Suppressor macrophage treated with lipopolysaccharide for 1 hour (primary cell): ENCODE data around the gene BHLHE41.

Experiments
- DNase-seq, 3 donors: peaks; one replicate each; pipeline ENCODE4 v3.0.0-alpha.2; 2020 to 2022

The BHLHE41 gene

DNA sequence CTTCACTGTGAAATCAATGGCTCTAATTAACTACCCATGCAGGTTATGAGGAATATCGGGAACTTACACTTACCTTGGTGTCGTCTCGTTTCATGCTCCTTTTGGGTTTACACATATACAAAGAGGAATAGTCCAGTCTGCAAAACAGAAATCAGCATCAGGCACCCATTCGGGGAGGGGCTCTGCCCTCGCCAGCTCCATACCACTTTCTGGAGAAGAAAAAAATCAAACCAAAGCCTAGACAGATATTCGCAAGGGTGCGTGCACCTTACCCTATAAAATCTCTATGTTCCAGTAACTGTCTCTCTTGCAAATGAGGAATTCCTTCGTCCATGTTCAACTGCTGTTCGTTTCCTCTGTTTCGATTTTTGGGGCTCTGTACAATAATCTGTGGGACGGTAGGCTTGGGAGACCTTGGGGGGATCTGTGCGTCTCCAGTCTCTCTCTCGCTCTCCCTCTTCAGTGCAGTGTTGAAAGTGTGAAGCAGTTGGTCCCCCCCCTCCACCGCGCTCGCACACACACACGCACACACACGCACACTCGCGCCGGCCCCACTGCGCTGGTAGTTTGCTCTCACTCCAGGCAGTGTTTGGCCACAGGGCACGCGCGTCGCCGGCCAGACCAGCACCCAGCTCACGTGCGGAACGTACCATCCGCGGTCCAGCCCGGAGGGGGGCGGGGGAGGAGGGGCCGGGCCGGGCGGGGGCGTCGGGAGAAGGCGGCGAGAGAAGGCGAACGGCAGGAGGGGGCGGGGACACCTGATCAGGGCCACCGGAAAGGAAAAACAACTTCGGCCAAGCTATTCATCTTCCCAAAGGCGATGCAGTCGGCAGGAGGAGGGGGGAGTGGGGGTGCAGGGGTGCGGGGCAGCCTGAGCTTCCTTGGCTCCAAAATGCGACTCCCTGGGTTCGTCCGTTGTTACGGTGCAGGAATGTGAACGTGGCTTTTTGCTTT, at the start of gene BHLHE41:
Gene BHLHE41 (minus strand): TSS at position 592 of the 954 bp plus-strand sequence. CDS start 258 bp downstream, at position 334.
- DNase-seq, result peak; percentile 38 to 76 (median 54)

DNA sequence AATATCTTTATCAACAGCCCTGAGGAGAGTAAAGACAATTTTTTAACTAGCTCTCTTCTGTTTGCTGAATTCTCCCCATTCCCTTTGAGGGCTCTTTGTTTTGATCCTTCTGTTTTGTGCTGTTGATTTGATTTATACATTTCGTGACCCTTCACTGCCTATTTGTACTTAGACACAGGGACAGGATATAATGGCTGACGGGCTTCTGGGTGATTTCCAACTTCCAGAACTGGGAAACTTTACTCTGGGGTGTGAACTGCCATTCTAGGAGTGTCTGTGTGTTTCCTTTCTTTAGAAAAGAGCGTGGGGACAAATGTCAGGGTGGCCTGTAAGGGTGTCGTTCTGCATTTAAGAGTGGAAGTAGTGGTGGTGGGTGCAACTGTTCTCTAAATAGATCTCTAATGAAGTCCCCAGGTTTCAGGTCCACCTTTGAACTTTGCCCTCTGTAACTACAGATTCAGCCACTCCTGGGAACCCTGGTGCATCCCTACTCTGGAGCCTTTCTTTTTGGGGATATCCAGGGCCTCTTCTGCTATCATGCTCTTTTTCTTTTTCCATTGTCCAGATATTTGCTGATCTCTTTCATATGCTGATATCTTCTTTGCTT, 48.2 kb upstream of the BHLHE41 start:
- DNase-seq, result peak in 1 of 3 donors; percentile 13

DNA sequence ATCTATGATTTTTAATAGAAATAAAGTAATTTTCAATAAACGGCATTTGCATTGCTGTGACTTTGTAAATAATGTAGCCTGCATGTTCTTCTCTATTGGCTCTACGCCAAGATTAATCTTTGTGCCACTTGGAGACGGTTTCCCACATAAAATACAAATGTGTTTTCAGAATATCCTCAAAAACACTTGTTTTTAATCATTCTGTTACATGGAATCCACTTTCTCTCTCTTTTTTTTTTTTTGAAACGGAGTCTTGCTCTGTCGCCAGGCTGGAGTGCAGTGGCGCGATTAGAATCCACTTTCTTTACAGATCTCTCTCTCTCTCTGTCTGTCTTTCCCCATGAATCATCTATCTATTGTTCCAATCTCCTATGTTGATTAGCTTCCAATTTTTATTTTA, 47.7 kb upstream of the BHLHE41 start:
- no peak for DNase-seq

DNA sequence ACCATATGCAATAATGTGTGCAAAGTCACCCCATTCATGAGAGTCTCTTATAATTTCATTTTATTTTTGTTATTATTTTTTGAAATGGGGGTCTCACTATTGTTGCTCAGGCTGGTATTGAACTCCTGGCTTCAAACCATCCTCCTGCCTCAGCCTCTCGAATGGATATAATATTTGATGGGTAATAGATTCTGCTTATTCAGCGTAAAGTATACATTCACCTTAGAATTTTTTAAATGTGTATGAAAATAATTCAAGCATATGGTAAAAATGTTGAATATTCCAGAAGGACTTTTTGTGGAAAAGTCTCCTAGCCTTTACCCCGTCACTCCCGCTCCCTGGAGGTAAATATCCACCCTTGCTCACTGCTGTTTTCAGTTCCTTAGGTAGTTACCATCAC, 47.2 kb upstream of the BHLHE41 start:
- DNase-seq, result no peak

DNA sequence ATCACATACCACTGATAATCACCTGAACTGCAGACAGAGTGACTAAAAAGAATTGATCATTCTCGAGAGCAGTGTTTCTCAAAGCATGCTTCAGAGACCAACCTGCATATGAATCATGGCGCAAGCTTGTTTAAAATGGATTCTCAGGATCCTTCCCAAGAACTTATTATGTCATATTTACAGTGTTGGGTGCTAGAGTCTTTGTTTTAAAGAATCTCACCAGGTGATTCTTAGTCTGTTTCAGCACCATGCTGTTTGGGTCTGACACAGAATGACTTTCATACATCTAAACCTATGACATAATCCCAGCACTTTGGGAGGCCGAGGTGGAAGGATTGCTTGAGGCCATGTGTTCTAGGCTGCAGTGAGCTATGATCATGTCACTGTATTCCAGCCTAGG, 39.3 kb upstream of the BHLHE41 start:
- no peak for DNase-seq

DNA sequence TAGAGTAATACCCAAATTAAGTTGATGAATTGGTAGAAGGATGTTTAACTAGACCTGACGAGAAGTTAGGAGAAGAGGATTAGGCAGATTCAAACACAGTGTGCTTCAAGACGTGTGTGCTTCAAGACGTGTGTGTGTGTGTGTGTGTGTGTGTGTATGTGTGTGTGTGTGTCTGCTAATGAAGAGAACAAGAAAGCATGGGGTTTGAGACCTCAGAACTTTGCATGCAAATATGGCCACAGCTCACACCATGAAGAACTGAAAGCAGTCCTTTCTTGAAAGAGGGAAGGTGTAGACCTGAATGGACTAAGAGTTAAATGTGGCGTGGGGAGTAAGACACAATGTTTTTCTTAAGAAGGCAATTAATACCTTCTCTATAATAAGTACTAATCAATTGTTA, 38.1 kb upstream of the BHLHE41 start:
- no peak for DNase-seq

DNA sequence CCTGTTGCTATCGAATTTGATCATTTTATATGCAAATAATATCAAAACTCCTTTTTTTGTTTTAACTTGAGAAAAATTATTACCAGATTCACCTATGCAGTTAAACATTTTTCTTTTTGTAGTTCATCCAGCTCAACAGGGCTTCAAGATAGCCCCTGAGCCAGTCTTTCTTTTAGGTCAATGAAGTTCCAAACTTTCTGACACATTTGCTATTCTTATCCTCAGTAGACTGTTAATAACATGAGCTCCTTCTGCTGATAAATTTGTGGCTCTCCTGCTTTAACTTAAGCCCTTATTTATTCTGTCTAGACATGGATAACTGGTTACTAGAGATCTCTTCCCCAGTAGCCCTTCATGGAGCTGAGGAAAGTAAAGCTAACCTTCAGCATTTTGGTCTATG, 37.3 kb upstream of the BHLHE41 start:
- DNase-seq, result no peak

DNA sequence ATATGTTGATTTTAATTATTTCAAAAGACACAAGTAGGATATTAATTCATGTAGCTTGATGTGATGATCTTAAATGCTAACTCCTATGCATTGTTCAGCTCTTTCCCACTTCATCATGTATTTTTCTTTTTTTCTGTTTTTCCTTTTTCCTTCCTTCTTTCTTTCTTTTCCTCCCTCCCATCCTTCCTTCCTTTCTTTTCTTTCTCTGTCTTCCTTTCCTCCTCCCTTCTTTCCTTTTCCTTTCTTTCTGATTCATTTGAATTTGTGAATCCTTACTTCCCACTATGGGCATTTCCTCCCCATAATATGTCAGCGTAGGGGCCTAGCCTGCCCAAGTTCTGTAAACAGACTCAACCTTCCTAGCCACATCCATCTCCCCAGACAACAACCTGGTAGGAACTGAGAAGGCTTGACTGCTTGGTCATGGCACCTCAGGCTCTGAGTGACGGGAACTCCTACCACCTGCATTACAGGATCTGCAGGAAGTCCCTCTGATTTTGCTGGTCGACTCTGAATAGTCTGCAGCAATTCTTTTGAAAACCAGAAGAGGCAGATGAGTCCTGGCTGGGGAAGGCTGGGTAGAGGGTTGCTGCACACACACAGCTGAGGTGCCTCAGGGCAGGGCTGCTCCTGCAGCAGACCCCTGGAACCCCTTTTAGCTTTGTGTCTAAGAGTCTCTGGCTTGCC, 33.4 kb upstream of the BHLHE41 start:
- no peak for DNase-seq

DNA sequence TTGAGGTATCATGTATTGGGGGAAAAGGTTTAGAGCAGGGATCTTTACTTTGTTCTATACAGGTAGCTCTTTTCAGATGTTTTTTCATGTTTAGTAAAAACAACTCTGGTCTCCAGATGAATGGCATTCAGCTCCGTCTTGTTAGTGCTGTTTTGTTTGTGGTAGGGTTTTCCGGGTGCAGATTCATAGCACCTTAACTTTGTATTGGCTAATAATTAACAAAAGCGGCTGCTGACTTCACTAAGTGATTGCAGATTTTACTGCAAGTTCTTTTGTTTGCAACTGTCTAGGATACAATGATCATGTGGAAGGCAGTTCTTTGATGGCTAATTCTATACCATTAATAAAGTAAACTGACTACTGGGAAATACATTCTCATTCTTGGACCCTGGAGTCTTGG, 32.2 kb upstream of the BHLHE41 start:
- DNase-seq, result no peak

DNA sequence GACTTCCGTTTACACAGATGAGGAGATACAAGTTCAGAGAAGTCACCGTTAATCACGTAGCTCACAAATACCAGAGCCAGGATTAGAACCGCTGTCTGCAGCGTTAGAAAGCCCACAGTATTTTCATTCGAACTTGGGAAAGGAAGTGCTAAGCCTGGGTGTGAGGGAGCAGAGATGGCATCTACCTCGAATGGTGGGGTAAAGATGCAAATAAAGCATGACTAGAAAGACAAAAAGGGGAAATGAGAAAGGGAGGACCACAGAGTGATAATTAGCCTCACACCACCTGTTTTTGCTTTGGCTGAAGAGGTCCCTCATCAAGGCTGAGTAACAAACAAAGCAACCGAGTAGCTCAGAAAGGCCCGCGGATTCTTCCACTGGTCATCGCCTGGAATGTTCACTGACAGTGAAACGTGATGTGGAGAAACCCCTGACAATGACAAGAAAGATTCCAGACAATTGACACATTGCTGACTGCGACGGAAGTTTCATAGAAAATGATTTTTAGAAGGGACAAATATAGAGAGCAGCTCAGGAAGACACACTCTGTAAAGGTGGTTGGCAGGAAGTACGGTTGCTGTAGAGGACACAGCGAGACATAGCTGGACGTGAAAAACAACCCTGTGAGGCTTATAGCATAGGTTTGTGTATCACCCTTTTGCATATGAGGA, 31.5 kb upstream of the BHLHE41 start:
- DNase-seq, result no peak

DNA sequence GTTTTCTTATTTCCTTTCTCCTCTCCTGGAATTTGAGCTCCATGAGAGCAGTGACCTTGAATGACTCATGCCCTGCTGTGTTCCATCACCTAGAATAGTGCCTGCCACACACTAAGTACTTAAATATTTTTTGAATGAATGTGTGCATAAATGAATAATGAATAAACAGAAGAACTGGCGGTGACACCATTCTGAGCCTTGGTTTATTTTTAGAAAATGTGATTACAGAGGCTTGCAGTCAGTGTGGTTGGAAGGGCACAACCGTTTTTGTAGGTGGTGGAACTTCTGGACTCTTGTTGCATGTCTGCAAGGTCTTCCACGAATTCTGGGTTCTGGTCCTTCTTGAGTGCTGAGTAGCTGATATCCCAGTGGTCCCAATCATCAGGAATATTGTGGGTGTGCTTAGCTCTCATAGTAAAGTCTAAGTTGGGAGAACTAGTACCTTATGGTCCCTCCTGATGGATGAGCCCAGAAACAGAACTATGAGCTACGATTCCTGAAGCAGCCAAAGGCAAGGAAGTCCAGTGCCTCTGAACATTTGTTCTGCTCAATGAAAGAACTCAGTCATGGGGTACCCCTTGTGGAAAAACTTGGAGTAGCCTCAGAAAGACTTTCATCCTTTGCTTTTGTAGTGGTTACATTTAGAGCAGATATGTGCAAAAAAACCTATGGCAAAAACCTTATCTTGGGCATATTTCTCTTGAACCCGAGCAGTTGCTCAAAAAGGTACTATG, 28.8 kb upstream of the BHLHE41 start:
- DNase-seq, result no peak

DNA sequence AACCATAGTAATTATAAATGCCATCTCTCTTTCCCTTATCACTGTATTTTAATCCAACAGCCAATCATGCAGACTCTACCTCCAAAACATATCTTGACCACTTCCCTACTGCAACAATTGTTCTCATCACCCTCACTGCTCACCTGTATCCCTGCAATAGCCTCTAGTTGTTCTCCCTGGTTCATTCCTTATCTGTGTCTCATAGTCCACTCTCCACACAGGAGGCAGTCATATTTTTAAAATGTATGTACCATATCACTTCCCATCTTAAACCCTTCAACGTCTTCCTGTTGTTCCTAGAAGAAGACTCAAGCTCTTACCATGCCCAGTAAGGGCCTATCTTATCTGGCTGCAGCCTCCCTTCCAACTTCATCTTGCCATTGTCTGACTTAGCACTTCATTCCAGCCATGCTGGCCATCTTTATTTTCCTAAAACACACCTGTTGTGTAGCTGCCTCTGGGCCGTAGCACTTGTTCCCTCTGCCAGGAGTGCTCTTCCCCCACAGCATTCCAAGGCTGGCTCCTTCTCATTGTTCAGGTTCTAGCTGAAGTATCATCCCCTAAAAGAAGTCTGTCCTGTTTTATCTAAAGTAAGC, 27.8 kb upstream of the BHLHE41 start:
- DNase-seq, result no peak

DNA sequence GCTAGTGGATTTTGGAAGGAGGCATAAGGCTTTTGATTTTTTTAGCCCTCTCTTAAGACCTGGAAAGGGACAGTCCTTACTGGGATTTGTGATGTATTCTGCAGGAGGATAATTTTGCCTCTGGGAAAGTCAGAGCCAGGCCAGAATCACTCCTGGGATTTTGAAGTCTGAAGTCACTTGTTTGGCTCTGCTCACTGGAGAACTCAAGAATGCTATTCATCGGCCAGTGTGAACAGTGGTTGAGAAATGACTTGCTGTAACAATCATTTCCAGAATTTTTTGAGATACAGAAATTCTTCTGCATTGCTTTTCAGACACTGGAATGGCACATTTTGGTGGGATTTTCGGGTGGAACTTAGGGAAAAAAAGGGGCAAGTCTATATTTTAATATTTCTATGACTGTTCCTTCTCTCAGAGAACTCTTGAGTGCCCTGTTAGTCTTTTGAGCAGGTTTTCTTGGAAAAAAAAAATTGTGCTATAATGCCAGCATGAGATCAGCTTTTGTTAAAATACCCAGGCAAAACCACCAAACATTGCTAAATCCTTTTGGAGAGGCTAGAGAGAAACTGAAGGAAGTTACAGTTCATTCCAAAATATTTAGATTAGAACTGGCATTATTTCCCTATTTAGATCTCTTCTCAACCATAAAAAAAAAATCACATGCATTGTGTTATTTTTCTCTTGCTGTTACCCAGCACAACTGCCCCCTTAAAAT, 26.1 kb upstream of the BHLHE41 start:
- peak; percentile 41 to 50 (median 49) for DNase-seq

DNA sequence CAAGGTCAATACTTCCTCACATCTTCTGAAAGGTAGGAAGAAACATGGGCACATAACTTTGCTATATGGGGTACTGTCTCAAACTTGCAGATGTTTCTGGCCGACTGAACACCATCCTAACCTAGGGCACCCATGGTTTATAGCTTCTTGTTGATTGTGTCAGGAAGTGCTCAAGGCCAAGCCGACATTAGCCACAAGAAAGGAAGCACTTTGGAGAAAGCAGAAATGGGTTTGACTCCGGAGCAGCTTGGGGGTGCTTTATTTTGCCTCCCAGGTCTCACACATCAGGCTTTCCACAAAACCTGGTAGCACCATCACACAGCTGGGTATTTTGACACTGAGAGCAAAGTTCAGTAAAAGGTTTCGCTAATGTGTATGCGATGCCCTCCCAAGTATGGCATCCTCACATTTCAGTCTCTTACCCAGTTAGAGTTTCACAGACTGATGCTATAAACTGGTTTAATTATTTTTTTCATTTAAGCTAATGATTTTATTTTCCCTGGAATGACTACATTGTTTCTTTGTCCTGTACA, 25.2 kb upstream of the BHLHE41 start:
- DNase-seq, result peak in 2 of 3 donors; percentile 14 to 21

DNA sequence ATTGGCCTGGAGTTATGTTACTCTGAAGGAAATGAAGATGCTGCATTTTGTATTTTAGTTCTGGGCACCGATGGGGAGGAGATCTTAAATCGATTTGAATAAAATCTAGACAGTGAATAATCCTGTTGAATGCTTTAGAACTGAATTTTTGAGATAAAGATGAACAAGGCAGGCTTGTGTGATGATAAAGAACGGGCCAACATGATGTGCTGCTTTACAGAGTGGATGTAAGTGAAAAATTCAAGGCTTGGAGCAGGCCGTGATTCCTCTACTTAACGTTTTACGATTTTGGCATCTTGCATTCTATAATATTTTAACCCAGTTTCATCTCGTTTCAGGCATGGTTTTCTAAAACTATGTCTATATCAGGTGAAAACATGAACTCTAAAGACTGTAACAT, 23.5 kb upstream of the BHLHE41 start:
- DNase-seq, result no peak

DNA sequence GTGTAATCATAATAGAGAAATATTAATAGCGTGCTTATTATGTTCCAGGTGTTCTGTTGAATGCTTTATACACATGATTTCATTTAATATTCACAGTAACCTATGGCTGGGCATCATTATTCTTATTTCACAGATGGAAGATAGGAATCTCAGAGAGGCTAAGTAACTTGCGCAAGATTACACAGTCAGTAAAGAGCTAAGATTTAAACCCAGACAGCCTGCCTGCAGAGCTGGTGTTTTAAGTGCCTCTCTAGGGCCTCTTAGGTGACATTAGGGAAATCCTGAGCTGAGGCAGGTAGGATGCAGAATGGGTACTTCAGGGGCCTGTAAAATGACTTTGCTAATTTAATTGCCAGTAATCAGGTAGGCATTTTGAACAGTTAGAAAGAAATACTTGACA, 18.5 kb upstream of the BHLHE41 start:
- no peak for DNase-seq

DNA sequence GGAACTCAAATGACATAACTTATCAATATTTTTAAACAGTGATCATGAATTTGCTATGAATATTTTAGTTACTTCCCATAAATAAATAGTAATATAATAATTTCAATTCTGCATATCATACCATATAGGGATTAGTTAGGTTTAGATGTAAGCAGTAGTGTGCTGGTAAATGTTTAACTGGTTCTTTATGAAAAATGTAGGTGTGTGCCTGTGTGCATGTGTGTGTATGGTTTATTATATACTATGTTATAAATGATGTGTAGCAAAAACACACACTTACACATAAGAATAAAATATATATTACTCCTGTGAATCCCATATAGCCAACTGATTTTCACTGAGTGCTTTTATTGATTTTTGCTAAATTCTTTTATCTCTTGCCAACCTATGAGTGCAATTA, 14.0 kb upstream of the BHLHE41 start:
- DNase-seq, result no peak

DNA sequence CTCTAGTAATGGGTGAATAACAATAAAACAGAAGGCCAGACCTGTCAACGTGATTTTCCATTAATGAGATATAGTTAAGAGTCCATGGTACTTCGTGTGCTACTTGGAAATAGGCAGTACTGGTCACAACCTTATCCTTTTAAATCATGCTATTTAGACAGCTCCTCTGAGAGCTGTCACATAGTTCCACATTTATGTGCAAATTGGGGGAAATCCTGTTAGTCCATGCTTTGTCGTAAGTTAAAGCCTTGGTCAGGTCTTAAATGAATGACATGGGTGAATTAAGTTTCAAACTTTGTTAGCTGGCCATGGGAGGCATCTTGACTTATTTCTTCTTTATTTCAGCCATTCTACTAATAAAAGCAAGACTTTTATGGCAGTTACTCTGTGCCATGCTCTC, 11.9 kb upstream of the BHLHE41 start:
- DNase-seq, result peak in 1 of 3 donors; percentile 28

DNA sequence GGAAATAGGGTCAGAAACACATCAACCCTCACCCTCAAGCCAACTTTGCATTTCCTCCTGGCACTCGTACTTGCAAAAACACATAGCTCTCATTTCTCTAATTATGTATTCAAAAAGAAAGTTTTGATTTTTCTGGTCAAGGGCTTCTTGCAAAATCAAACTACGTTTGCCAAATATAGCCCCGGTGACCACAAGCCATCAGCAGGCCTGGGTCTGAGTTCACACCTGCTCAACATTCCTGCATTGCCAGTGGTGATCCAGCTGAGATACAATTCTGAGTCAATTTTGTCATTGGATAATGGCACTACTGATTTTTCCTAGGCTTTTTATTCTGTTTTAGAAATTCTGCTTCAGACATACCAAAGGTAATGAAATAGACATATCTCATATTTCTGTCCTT, 10.7 kb upstream of the BHLHE41 start:
- no peak for DNase-seq

DNA sequence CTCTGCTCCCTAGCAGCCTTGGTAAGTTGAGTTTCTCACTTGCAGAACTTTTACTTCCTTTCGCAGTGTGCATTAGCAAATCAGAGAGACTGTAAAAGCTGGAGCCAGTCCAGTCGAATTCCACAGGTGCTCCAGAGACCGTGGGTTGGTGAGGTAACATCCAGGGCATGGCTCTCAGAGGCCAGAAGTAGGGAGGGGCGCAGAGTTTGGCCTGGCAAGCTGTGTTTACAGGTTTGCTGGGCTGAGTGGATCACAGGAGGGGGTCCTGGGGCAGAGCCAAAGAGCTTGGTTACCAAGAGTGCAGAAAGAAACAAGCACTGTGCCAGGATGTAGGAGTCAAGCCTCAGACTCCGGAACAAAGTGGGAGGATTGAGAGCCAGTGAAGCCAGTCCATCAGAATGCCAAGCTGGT, 10.2 kb upstream of the BHLHE41 start:
- DNase-seq, result no peak

DNA sequence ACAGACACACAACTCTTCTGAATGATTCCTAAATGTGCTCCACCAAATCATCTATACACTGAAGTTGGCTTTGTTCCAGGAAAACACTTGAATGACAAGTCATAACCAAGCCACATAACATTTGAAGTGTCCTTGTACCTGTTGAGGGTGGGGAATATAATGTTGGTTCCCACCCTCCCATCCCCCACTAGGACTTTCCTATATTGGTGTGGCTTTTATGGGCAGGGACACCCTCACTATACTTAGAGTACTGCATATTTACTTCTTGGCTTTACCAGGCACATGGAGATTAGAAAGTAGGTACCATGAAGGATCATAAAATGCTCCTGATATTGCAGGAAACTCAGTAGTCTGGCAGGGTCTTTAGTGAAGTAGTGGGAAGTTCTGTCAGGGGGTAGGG, 9.7 kb upstream of the BHLHE41 start:
- no peak for DNase-seq
